CD4-positive, alpha-beta memory T cell (primary cell): Measurements from ENCODE around the gene CEP131. TPM values are rescaled to one million over a fixed set of nuclear protein-coding genes. Genes with fewer than 3 reads are reported as not detected.

Source experiments
- CTCF ChIA-PET: fragments of 350-600 bp; sonication (Branson Sonifier 250); formaldehyde crosslinking; loops from one replicate; lab custom pipeline; 2021; ENCODE audit warnings: inconsistent platforms; ENCODE audit not compliant: partially characterized antibody; lab: Charles Lee
- POLR2A ChIA-PET: fragments of 350-600 bp; sonication (Branson Sonifier 250); formaldehyde crosslinking; loops from one replicate; lab custom pipeline; 2021; ENCODE audit not compliant: partially characterized antibody; lab: Charles Lee
- DNase-seq, 5 donors: peaks; one replicate each; pipeline versions ENCODE4 v3.0.0 to v3.0.0-alpha.2; 2020 to 2022; ENCODE audit warnings: mixed read lengths in 1 of 5
- H3K27ac ChIP-seq: one replicate; pipeline ENCODE4 v1.7.0; 2013; ENCODE audit warnings: low read depth, low read length
- H3K27me3 ChIP-seq: 2 replicates; pipeline ENCODE4 v1.7.0; 2013; ENCODE audit warnings: mild to moderate bottlenecking, low read length, moderate library complexity; ENCODE audit not compliant: insufficient read depth
- H3K36me3 ChIP-seq: 2 replicates; pipeline ENCODE4 v1.7.0; 2013; ENCODE audit warnings: mild to moderate bottlenecking, low read length, moderate library complexity; ENCODE audit not compliant: insufficient read depth
- H3K4me1 ChIP-seq: 2 replicates; pipeline ENCODE4 v1.7.0; 2013; ENCODE audit warnings: mild to moderate bottlenecking, low read length, moderate library complexity; ENCODE audit not compliant: insufficient read depth
- H3K4me3 ChIP-seq, 2 donors: one replicate each; pipeline ENCODE4 v1.7.0; 2013; ENCODE audit warnings: low read length in 2 of 2, mild to moderate bottlenecking in 1 of 2
- H3K9me3 ChIP-seq, 2 donors: one replicate each; pipeline ENCODE4 v1.7.0; 2013; ENCODE audit warnings: low read length in 2 of 2, control low read depth in 1 of 2; ENCODE audit not compliant: control insufficient read depth in 1 of 2
- H3K27ac Mint-ChIP-seq, 7 donors: one replicate each; pipeline ENCODE4 v1.8.0; 2020 to 2021; ENCODE audit warnings: mixed read lengths in 7 of 7, mild to moderate bottlenecking in 6 of 7, inconsistent platforms in 3 of 7, moderate library complexity in 3 of 7
- H3K27me3 Mint-ChIP-seq, 2 donors: one replicate each; pipeline ENCODE4 v1.8.0; 2020 to 2021; ENCODE audit warnings: mixed read lengths in 2 of 2
- H3K36me3 Mint-ChIP-seq, 2 donors: one replicate each; pipeline ENCODE4 v1.8.0; 2020 to 2021; ENCODE audit warnings: mixed read lengths in 2 of 2, inconsistent platforms in 1 of 2, mild to moderate bottlenecking in 1 of 2
- H3K4me1 Mint-ChIP-seq, 4 donors: one replicate each; pipeline ENCODE4 v1.8.0; 2020 to 2021; ENCODE audit warnings: mixed read lengths in 4 of 4, mild to moderate bottlenecking in 1 of 4
- H3K4me3 Mint-ChIP-seq, 8 donors: one replicate each; pipeline ENCODE4 v1.8.0; 2020 to 2021; ENCODE audit warnings: mixed read lengths in 8 of 8, mild to moderate bottlenecking in 7 of 8, moderate library complexity in 6 of 8, inconsistent platforms in 3 of 8
- H3K9me3 Mint-ChIP-seq, 8 donors: one replicate each; pipeline ENCODE4 v1.8.0; 2020 to 2021; ENCODE audit warnings: mixed read lengths in 8 of 8, mild to moderate bottlenecking in 5 of 8, inconsistent platforms in 3 of 8, moderate library complexity in 1 of 8
- intact Hi-C: fragments of 100-400 bp; cut with micrococcal nuclease; formaldehyde crosslinking; loops from one replicate; pipeline ENCODE4 v1.15.1; 2023
- polyA plus RNA-seq, 2 donors: library from polyadenylated mRNA; unstranded; fragments of 300-500 nt; fragmentation: Illumina TruSeq; gene quantifications; one replicate each; pipeline ENCODE4 v1.2.3, GENCODE V29; 2021
- total RNA-seq, 2 experiments: library from RNA; stranded (reverse); gene quantifications; one replicate each; pipeline ENCODE4 v1.2.3, GENCODE V29; 2021

CEP131 gene
- total and polyA plus RNA-seq, 4 experiments from 2014 or later = 1.7 to 10.5 (median 6.7) TPM

DNA sequence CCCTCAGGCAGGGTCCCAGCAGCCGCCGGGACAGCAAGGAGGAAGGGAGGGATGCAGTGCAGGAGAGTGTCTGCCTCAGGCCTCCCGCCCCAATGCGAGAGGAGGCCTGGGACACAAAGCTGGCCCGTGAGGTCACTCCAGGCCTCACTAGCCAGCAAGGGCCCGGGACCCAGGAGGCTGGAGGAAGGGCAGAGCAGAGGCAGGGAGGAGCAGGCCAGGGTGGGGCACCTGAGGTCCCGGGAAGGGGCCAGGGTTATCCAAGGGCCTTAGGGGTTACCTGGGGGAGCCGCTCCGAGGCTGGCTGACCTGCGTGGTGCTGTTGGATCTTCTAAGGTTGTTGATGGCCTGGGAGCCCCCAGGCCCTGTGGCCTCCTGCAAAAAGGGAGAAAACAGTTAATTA is 14.1 kb downstream of the CEP131 start:
- Mint-ChIP-seq H3K27ac (no peak overlapping the region), H3K4me3 (no peak overlapping the region), H3K9me3 (no peaks in the 10 kb centered on the region), H3K27me3 (no peaks in the 10 kb centered on the region), H3K4me1 (peaks cover 0 to 2% (median 0%) of the 10 kb centered on the region in 4 donors), H3K36me3 (no peaks in the 10 kb centered on the region)
- Histone ChIP-seq H3K36me3 (no peaks in the 10 kb centered on the region), H3K9me3 (no peaks in the 10 kb centered on the region), H3K4me1 (no peaks in the 10 kb centered on the region), H3K27me3 (no peaks in the 10 kb centered on the region), H3K4me3 (no peak overlapping the region), H3K27ac (no peak overlapping the region)
- intact Hi-C loops = no loop called here
- ChIA-PET POLR2A (no interaction called here), CTCF (no interaction called here)
- DNase-seq = no peak

DNA sequence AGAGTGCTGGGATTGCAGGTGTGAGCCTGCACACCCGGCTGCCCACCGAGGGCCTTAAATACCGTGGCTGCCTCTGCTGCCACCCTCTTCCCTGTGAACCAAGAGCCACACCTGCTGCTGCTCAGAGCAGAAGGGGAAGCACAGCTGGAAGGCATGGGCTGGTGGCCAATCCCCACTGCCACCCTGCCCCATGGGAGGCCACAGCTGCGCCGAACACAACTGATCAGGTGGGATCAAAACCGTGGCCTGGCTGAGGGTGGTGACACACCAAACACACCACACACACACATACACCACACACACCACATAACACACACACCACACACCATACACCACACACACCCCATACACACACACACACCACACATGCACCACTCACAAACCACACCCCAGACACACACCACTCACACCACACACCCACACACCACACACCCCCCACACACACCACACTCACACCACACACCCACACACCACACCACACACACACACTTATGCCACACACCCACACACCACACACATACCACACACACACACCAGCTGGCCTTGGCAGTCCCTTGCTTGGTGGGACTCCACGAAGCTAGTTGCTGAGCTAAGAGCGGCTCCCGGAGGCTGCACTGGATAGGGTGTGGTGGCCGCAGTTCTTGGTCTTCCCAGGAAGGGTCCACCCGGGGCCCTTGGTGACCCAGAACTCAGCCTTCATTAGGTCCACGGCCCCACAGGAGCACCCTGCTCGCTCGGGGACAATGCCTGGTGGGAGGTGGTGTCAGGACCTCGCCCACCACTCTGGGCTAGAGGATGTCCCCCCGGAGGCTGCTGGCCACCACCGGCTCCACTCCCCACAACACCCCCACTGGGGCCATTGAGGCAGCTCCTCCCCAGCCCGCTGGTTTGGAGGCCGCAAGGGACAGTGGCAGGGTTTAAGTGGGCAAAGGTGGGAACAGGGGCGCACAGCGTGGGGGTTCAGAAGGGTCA is 14.9 kb downstream of the CEP131 start:
- Mint-ChIP-seq H3K4me1 (peaks cover 0 to 2% (median 0%) of the 10 kb centered on the region in 4 donors), H3K27me3 (no peaks in the 10 kb centered on the region), H3K36me3 (no peaks in the 10 kb centered on the region), H3K27ac (peak overlapping the region in 1 of 7 donors; percentile 83), H3K9me3 (no peaks in the 10 kb centered on the region), H3K4me3 (no peak overlapping the region)
- Histone ChIP-seq H3K4me1 (no peaks in the 10 kb centered on the region), H3K9me3 (no peaks in the 10 kb centered on the region), H3K27me3 (no peaks in the 10 kb centered on the region), H3K36me3 (no peaks in the 10 kb centered on the region), H3K4me3 (no peak overlapping the region), H3K27ac (no peak overlapping the region)
- intact Hi-C loops = no loop called here
- POLR2A ChIA-PET = no interaction called here
- CTCF ChIA-PET = interaction anchor here (1.5 kb wide), 1 partner anchor 66 kb away, joined by 3 read pairs; no protein-coding TSS in a partner anchor
- DNase-seq = no peak

DNA sequence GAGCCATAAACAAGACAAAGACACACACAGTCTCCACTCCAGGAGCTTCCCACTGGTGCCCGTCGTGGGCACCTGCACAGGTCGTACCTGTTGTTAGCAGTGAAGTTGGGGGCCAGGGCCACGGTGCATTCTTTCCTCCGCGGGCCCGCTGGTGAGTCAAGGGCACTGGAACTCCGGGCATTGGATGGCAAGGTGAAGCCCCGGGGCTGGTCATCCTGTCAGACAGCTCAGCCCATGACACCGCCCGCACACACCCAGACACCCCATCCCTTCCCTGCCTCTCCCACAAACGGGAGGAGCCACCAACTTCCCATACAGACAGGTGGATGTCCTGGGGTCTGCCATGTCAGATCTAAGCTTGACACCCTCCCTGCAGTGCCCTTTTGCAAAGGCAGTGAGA is 16.1 kb downstream of the CEP131 start:
- H3K27ac Mint-ChIP-seq = no peak overlapping the region
- DNase-seq = no peak
- H3K4me3 ChIP-seq = no peak overlapping the region
- no peaks in the 10 kb centered on the region for H3K4me1 Mint-ChIP-seq
- ChIA-PET CTCF (interaction anchor here (1.5 kb wide), 1 partner anchor 65 kb away, joined by 3 read pairs; no protein-coding TSS in a partner anchor), POLR2A (no interaction called here)
- no peaks in the 10 kb centered on the region for H3K27me3 Mint-ChIP-seq
- H3K4me1 ChIP-seq = no peaks in the 10 kb centered on the region
- intact Hi-C loops = no loop called here
- no peaks in the 10 kb centered on the region for H3K27me3 ChIP-seq
- no peak overlapping the region for H3K4me3 Mint-ChIP-seq
- H3K36me3 ChIP-seq = no peaks in the 10 kb centered on the region
- H3K27ac ChIP-seq = no peak overlapping the region
- H3K9me3 ChIP-seq = no peaks in the 10 kb centered on the region
- H3K9me3 Mint-ChIP-seq = no peaks in the 10 kb centered on the region
- H3K36me3 Mint-ChIP-seq = no peaks in the 10 kb centered on the region

DNA sequence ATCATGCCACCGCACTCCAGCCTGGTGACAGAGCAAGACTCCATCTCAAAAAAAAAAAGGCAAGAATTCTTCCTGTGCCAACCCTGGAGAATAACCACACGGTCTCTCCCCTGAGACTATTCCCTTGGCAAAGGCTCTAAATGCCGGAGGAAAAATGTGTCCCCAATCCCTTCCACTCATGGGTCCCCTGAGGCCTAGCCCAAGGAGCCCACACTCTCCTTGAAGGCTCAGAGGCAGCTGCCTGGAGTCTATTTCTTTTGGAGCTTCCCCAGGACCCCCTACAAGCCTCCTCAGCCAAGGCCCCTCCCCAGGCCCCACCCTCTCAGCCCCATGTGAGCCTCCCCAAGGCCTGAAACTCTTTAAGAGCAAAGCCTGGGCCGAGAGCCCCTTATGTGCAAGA is 16.6 kb downstream of the CEP131 start:
- H3K4me3 Mint-ChIP-seq = no peak overlapping the region
- H3K4me1 Mint-ChIP-seq = no peaks in the 10 kb centered on the region
- DNase-seq = no peak

DNA sequence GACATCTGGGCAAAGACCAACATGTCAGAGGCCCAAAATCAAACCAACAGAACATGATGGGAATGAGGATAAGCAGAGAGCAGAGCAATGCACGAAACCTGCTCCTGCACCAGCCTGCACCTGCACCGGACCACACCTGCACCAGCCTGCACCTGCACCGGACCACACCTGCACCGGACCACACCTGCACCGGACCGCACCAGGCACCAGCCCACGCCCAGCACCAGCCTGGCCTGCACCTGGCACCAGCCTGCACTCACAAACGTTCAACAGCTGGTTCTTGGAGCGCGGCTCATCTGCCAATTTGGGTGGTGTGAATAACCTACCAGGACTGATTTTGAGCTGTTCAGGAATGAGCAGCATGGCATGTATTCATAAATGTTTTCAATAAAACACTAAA is 18.2 kb downstream of the CEP131 start:
- Histone ChIP-seq H3K4me3 (no peak overlapping the region), H3K36me3 (no peaks in the 10 kb centered on the region), H3K27ac (no peak overlapping the region), H3K9me3 (no peaks in the 10 kb centered on the region), H3K4me1 (no peaks in the 10 kb centered on the region), H3K27me3 (no peaks in the 10 kb centered on the region)
- Mint-ChIP-seq H3K27ac (no peak overlapping the region), H3K4me1 (no peaks in the 10 kb centered on the region), H3K36me3 (no peaks in the 10 kb centered on the region), H3K9me3 (no peaks in the 10 kb centered on the region), H3K27me3 (no peaks in the 10 kb centered on the region), H3K4me3 (no peak overlapping the region)
- CTCF ChIA-PET = no interaction called here
- POLR2A ChIA-PET = no interaction called here
- no peak for DNase-seq
- intact Hi-C loops = no loop called here

More for the DNA sequence above, 16.6 kb downstream of the CEP131 start:
- H3K36me3 Mint-ChIP-seq = no peaks in the 10 kb centered on the region
- H3K36me3 ChIP-seq = no peaks in the 10 kb centered on the region
- no peaks in the 10 kb centered on the region for H3K9me3 Mint-ChIP-seq
- no peak overlapping the region for H3K4me3 ChIP-seq
- no peak overlapping the region for H3K27ac Mint-ChIP-seq
- POLR2A ChIA-PET = no interaction called here
- H3K27ac ChIP-seq = no peak overlapping the region
- no peaks in the 10 kb centered on the region for H3K27me3 Mint-ChIP-seq
- no peaks in the 10 kb centered on the region for H3K4me1 ChIP-seq
- H3K9me3 ChIP-seq = no peaks in the 10 kb centered on the region
- CTCF ChIA-PET = interaction anchor here (1.5 kb wide), 1 partner anchor 64 kb away, joined by 3 read pairs; no protein-coding TSS in a partner anchor
- intact Hi-C loops = no loop called here
- H3K27me3 ChIP-seq = no peaks in the 10 kb centered on the region

DNA sequence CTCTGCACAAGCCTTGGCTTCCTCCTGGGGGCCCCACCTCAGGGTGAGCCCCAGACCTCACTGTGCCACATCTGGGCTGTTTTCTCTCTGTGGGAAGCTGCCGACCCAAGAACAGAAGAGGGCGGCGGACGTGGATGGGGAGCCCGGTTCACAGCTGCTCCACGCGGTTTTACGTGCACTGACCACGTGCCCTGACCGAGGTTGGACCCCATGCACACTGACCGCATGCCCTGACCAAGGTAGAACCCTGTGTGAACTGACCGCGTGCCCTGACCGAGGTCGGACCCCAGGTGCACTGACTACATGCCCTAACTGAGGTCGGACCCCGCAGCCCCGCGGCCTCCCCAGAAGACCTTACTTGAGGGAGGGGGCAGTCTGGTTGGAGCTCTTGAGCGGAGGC is 19.6 kb downstream of the CEP131 start:
- intact Hi-C loops = no loop called here
- Histone ChIP-seq H3K9me3 (no peaks in the 10 kb centered on the region), H3K36me3 (no peaks in the 10 kb centered on the region), H3K27ac (no peak overlapping the region), H3K4me3 (no peak overlapping the region), H3K27me3 (no peaks in the 10 kb centered on the region), H3K4me1 (no peaks in the 10 kb centered on the region)
- Mint-ChIP-seq H3K27ac (no peak overlapping the region), H3K4me1 (no peaks in the 10 kb centered on the region), H3K36me3 (no peaks in the 10 kb centered on the region), H3K9me3 (no peaks in the 10 kb centered on the region), H3K27me3 (no peaks in the 10 kb centered on the region), H3K4me3 (no peak overlapping the region)
- ChIA-PET CTCF (no interaction called here), POLR2A (no interaction called here)
- no peak for DNase-seq

DNA sequence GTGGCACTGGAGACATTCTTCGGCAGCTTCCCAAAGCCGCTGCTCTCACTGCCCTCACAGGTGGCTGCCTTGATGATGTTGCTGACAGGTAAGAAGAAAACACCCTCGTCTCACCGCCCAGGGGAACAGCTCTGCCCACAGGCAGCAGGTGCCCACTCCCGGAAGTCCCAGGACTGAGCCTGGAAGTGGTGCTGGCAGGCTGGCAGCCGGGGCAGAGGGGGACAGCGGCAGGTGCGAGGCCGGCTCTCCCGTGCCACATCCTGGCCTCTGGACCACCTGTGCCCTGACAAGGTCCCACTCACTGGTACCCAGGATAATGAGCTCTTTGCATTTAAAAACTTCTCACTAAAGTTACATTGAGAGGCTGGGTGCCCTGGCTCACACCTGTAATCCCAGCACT is 20.4 kb downstream of the CEP131 start:
- no peaks in the 10 kb centered on the region for H3K4me1 Mint-ChIP-seq
- no peaks in the 10 kb centered on the region for H3K36me3 ChIP-seq
- H3K9me3 ChIP-seq = no peaks in the 10 kb centered on the region
- no peaks in the 10 kb centered on the region for H3K27me3 ChIP-seq
- H3K4me3 Mint-ChIP-seq = no peak overlapping the region
- DNase-seq = no peak
- no peak overlapping the region for H3K4me3 ChIP-seq
- no peak overlapping the region for H3K27ac ChIP-seq
- no peaks in the 10 kb centered on the region for H3K9me3 Mint-ChIP-seq
- H3K4me1 ChIP-seq = no peaks in the 10 kb centered on the region
- H3K27ac Mint-ChIP-seq = no peak overlapping the region
- intact Hi-C loops = no loop called here
- ChIA-PET CTCF (no interaction called here), POLR2A (no interaction called here)
- H3K36me3 Mint-ChIP-seq = no peaks in the 10 kb centered on the region
- H3K27me3 Mint-ChIP-seq = no peaks in the 10 kb centered on the region
